ENCODE measurements around the gene JUND.

DNA sequence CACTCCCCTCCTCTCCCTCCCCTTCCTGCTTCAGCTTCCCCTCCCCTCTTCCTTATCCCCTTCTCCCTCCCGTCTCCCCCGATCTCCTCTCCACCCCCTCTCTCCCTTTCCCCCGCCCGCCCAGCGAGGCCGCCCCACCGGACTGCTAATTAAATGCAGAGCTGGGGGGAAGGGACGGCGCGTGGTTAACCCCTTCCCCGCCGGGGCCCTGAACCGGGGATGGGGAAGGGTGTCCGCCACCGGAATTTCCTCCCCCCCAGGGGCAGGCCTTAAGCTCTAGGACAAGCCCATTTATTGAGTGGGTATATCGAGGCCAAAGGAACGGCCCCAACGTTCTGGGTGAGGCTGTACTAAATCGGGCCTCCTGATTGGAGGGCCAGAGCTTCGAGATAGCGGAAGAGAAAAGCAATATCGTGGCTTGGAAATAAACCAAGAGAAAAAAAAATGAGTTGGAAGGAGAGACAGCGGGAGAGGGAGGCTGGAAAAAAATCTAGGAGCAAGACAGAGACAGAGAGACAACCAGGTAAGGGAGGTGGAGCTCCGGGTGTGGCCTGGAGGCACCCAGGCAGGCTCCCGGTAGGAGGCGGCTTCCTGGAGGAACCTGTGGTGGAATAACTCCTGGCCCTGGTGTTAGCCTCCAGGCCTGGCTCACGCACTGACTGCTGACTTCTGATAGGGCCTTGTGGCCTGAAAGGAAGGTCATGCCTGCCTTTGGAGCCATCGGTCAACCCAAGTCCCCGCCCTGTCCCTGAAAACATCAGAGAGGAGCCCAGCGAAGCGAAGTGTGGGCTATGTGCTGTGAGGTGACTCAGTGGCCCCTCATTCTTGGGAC is 11.6 kb upstream of the JUND start:
- TF ChIP-seq CTCF (IDR thresholded peaks at IDR 0.05; ENCODE audit: low read depth, low read length) (no peak), POLR2A (IDR thresholded peaks at IDR 0.05; ENCODE audit: extremely low read depth, insufficient read length) (no peak)

Data from NB4 (cell line).